Activated CD4-positive, alpha-beta T cell treated with anti-CD3 and anti-CD28 coated beads for 24 hours (primary cell): ENCODE measurements around the gene CYP4F8.

Experiments
- DNase-seq, 2 donors: peaks; one replicate each; pipeline ENCODE4 v3.0.0-alpha.2; 2020; ENCODE audit warnings: low read depth in 2 of 2

Gene CYP4F8

GRCh38 chr19:15616627-15617270 lies 1.7 kb downstream of the CYP4F8 start:
- no peak for DNase-seq

GRCh38 chr19:15618321-15618720 lies 3.3 kb downstream of the CYP4F8 start:
- DNase-seq, result no peak

- DNase-seq, result no peak
These were observed 6.8 kb downstream of the CYP4F8 start for GRCh38 chr19:15621801-15622200.

- DNase-seq, result no peak
These were observed 8.0 kb downstream of the CYP4F8 start for GRCh38 chr19:15622991-15623390.

- DNase-seq, result no peak
These were observed 8.8 kb downstream of the CYP4F8 start for GRCh38 chr19:15623711-15624318.

- DNase-seq, result no peak
These were observed 13.4 kb downstream of the CYP4F8 start for GRCh38 chr19:15628236-15629002.

GRCh38 chr19:15629003-15629880 lies 14.2 kb downstream of the CYP4F8 start:
- peak; percentile 90 for DNase-seq

GRCh38 chr19:15631817-15632216 lies 16.8 kb downstream of the CYP4F8 start:
- no peak for DNase-seq

GRCh38 chr19:15633082-15633835 lies 18.2 kb downstream of the CYP4F8 start:
- no peak for DNase-seq

GRCh38 chr19:15634105-15634504 lies 19.1 kb downstream of the CYP4F8 start:
- no peak for DNase-seq

GRCh38 chr19:15635016-15635805 lies 20.2 kb downstream of the CYP4F8 start:
- DNase-seq, result no peak

GRCh38 chr19:15636026-15636425 lies 21.0 kb downstream of the CYP4F8 start:
- no peak for DNase-seq

- DNase-seq, result no peak
These were observed 24.6 kb downstream of the CYP4F8 start for GRCh38 chr19:15639596-15639995.

GRCh38 chr19:15640294-15640903 lies 25.4 kb downstream of the CYP4F8 start, which contains the start of gene CYP4F3:
Gene CYP4F3 (plus strand): TSS chr19:15640897. CDS start chr19:15641416, 519 bp downstream.
- no peak for DNase-seq

GRCh38 chr19:15640904-15641597 lies 26.0 kb downstream of the CYP4F8 start:
- DNase-seq, result no peak

- DNase-seq, result no peak
These were observed 27.0 kb downstream of the CYP4F8 start for GRCh38 chr19:15641901-15642491.

GRCh38 chr19:15642807-15643206 lies 27.8 kb downstream of the CYP4F8 start:
- no peak for DNase-seq

GRCh38 chr19:15643387-15643786 lies 28.4 kb downstream of the CYP4F8 start:
- no peak for DNase-seq
